Measurements from ENCODE around the gene DPP8.

DNA sequence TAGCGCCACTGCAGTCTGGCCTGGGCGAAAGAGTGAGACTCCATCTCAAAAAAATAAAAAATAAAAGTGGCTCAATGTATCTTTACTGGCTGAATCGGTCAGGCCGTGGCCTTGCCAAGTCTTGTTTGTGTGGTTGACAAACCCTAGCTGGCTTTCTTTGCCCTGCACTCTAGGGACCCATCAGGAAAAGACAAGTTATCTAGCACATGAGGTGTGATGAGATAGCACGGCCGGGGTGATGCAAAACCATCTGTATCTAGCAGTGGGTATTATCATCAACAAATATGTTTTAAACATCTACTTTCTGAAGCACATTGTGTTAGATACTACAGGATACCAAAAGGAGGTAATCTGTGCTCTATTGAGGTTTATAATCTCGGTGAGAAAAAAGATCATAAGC, 3.9 kb upstream of the DPP8 start:
- TF ChIP-seq CTCF (IDR thresholded peaks at IDR 0.05) = no peak
- no peak for TF ChIP-seq POLR2A (IDR thresholded peaks at IDR 0.05)
- TF ChIP-seq EP300 (IDR thresholded peaks at IDR 0.05) = no peak
